ENCODE data around the gene CNDP2. TPM values are rescaled to one million over a fixed set of nuclear protein-coding genes. Genes with fewer than 3 reads are reported as not detected.

CNDP2 gene
- total RNA-seq: 195 to 198 TPM (median 197 TPM) in 3 replicates

- TF ChIP-seq, protein P1, sequence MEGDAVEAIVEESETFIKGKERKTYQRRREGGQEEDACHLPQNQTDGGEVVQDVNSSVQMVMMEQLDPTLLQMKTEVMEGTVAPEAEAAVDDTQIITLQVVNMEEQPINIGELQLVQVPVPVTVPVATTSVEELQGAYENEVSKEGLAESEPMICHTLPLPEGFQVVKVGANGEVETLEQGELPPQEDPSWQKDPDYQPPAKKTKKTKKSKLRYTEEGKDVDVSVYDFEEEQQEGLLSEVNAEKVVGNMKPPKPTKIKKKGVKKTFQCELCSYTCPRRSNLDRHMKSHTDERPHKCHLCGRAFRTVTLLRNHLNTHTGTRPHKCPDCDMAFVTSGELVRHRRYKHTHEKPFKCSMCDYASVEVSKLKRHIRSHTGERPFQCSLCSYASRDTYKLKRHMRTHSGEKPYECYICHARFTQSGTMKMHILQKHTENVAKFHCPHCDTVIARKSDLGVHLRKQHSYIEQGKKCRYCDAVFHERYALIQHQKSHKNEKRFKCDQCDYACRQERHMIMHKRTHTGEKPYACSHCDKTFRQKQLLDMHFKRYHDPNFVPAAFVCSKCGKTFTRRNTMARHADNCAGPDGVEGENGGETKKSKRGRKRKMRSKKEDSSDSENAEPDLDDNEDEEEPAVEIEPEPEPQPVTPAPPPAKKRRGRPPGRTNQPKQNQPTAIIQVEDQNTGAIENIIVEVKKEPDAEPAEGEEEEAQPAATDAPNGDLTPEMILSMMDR (IDR thresholded peaks at IDR 0.05; ENCODE audit: unreplicated experiment): no peak
- Mint-ChIP-seq H3K36me3 (no peaks in the 10 kb centered on the region), H3K27ac (peak within 1 kb of the TSS; percentile 96), H3K4me1 (peaks cover 38% of the 10 kb centered on the region), H3K9me3 (no peaks in the 10 kb centered on the region), H3K27me3 (ENCODE audit: low read depth) (peaks cover 2% of the 10 kb centered on the region), H3K4me3 (peak within 1 kb of the TSS; percentile 94)
- peak; percentile 100 for DNase-seq (ENCODE audit: low spot score in 2 of 2, unreplicated experiment in 2 of 2)
Observed at GRCh38 chr18:74495581-74496507, at the start of gene CNDP2. Gene CNDP2 (plus strand): TSS chr18:74496363. CDS start chr18:74499974, 3,611 bp downstream.

GRCh38 chr18:74446631-74447403 lies 49.3 kb upstream of the CNDP2 start:
- Mint-ChIP-seq H3K4me1 (peaks cover 7% of the 10 kb centered on the region), H3K36me3 (no peaks in the 10 kb centered on the region), H3K27me3 (ENCODE audit: low read depth) (peaks cover 43% of the 10 kb centered on the region), H3K9me3 (no peaks in the 10 kb centered on the region), H3K4me3 (no peak overlapping the region), H3K27ac (no peak overlapping the region)
- TF ChIP-seq, protein P1 (IDR thresholded peaks at IDR 0.05; ENCODE audit: unreplicated experiment): no peak
- DNase-seq (ENCODE audit: low spot score in 2 of 2, unreplicated experiment in 2 of 2): no peak

GRCh38 chr18:74447404-74448152 lies 48.6 kb upstream of the CNDP2 start:
- Mint-ChIP-seq H3K36me3 (no peaks in the 10 kb centered on the region), H3K4me1 (peaks cover 7% of the 10 kb centered on the region), H3K27me3 (ENCODE audit: low read depth) (peaks cover 48% of the 10 kb centered on the region), H3K4me3 (no peak overlapping the region), H3K9me3 (no peaks in the 10 kb centered on the region), H3K27ac (no peak overlapping the region)
- TF ChIP-seq, protein P1 (IDR thresholded peaks at IDR 0.05; ENCODE audit: unreplicated experiment): no peak
- DNase-seq (ENCODE audit: low spot score in 2 of 2, unreplicated experiment in 2 of 2): no peak

DNA sequence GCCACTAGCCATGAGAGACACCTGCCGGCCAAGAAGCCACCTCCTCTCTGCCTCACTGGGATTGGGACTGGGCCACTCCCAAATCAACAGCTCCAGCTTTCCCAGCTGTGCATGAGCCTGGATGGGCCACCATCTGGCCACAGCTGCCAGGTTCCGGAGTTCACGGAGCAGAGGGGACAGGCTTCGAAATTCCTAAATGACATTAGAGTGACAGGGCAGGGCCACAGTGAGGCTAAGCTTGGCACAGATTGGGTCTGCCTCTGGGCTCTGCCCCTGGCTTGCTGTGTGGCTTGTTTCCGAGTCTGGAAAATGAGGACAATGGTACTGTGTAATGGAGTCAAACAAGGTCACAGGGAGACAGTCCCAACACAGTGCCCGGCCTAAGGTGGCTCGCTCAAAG lies 45.5 kb upstream of the CNDP2 start:
- Mint-ChIP-seq H3K36me3 (no peaks in the 10 kb centered on the region), H3K4me1 (no peaks in the 10 kb centered on the region), H3K4me3 (no peak overlapping the region), H3K27ac (no peak overlapping the region), H3K9me3 (no peaks in the 10 kb centered on the region), H3K27me3 (ENCODE audit: low read depth) (peaks cover 53% of the 10 kb centered on the region)
- TF ChIP-seq, protein P1 (IDR thresholded peaks at IDR 0.05; ENCODE audit: unreplicated experiment): no peak
- DNase-seq (ENCODE audit: low spot score in 2 of 2, unreplicated experiment in 2 of 2): peak in 1 of 2 experiments; percentile 29

DNA sequence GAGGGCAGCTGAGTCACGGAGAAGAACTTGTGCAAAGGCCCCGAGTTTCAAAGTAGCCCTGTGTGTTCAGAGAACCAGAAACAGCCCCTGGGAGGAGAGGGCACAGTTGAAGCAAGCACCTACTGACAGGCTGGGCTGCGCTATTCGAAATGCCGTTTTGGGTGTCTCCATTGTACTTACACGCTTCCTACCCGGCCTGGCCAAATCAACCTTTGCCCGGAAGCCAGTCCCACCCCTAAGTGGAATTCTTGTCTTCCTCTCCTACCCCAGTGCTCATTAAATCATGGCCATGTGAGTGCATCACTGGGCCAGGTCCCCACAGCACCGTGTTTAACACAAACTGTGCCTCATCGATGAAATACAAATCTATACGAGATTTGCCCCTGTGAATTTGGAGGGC lies 45.0 kb upstream of the CNDP2 start:
- H3K27ac Mint-ChIP-seq: no peak overlapping the region
- H3K9me3 Mint-ChIP-seq: no peaks in the 10 kb centered on the region
- no peak overlapping the region for H3K4me3 Mint-ChIP-seq
- DNase-seq (ENCODE audit: low spot score in 2 of 2, unreplicated experiment in 2 of 2): peak in 1 of 2 experiments; percentile 17
- H3K36me3 Mint-ChIP-seq: no peaks in the 10 kb centered on the region
- TF ChIP-seq, protein P1 (IDR thresholded peaks at IDR 0.05; ENCODE audit: unreplicated experiment): no peak
- H3K27me3 Mint-ChIP-seq (ENCODE audit: low read depth): peaks cover 54% of the 10 kb centered on the region
- H3K4me1 Mint-ChIP-seq: no peaks in the 10 kb centered on the region

All from mesothelial cell of epicardium (in vitro differentiated cells).